Osteocyte (in vitro differentiated cells): Measurements from ENCODE around the gene VEGFA. TPM values are rescaled to one million over a fixed set of nuclear protein-coding genes. Genes with fewer than 3 reads are reported as not detected.

Experiments used
- DNase-seq: peaks from one replicate; pipeline ENCODE4 v3.0.0; 2021; ENCODE audit warnings: mixed read lengths; ENCODE audit not compliant: unreplicated experiment; ENCODE audit errors: extremely low spot score
- H3K27ac Mint-ChIP-seq: one replicate; pipeline ENCODE4 v1.8.0; 2021; ENCODE audit warnings: mild to moderate bottlenecking, mixed read lengths; ENCODE audit not compliant: unreplicated experiment
- H3K27me3 Mint-ChIP-seq: one replicate; pipeline ENCODE4 v1.8.0; 2021; ENCODE audit warnings: mixed read lengths; ENCODE audit not compliant: unreplicated experiment
- H3K36me3 Mint-ChIP-seq: one replicate; pipeline ENCODE4 v1.8.0; 2021; ENCODE audit warnings: mixed read lengths; ENCODE audit not compliant: unreplicated experiment
- H3K4me1 Mint-ChIP-seq: one replicate; pipeline ENCODE4 v1.8.0; 2021; ENCODE audit warnings: mixed read lengths; ENCODE audit not compliant: unreplicated experiment
- H3K4me3 Mint-ChIP-seq: one replicate; pipeline ENCODE4 v1.8.0; 2021; ENCODE audit warnings: mild to moderate bottlenecking, moderate library complexity, mixed read lengths; ENCODE audit not compliant: unreplicated experiment
- H3K9me3 Mint-ChIP-seq: one replicate; pipeline ENCODE4 v1.8.0; 2021; ENCODE audit warnings: mixed read lengths; ENCODE audit not compliant: unreplicated experiment
- CTCF ChIP-seq: fragments of 200-600 bp; sonication (generic); IDR thresholded peaks from 2 replicates; pipeline ENCODE4 v1.5.0; 2021; ENCODE audit warnings: antibody characterized with exemption, mild to moderate bottlenecking, moderate library complexity
- total RNA-seq: library from RNA; stranded (reverse); gene quantifications from 2 replicates; pipeline ENCODE4 v1.2.1, GENCODE V29; 2021

The VEGFA gene
- total RNA-seq, 1 donor from 2014 or later, result 69.7 TPM

DNA sequence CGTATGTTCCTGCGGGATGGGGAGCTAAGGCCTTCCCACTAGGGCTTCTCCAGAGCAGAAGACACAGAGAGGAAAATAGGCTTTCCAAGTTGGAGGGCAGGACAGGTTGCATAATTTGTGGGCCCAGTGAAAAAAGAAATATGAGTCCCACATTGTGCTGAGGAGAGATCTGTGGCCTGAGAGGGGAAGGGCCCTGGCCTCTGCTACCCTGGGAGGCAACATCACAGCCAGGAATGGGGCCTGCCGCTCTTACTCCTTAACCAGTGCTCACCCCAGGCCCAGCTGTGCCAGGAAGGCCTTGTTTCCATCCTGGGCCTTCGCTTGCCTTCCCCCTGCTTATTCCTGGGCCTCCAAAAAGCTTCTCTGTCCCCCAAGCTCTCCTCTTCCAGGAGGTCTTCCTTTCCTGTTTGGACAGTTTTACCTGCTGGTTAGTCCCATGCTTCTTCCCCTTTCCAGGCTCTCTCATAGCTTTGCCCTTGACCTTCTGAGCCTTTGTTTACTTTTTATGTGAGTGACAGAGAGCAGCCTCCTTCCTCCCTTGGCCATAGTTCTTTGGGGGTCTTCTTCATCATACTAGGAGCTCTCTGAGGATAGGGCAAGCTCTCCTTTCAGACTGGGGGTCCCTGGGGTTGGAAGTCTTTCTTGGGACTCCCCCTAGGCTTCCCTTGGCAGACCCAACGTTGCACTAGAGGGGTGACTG is 26.2 kb upstream of the VEGFA start:
- H3K27me3 Mint-ChIP-seq, result peaks cover 21% of the 10 kb centered on the region
- TF ChIP-seq CTCF, result no peak
- H3K4me1 Mint-ChIP-seq, result no peaks in the 10 kb centered on the region
- H3K9me3 Mint-ChIP-seq, result no peaks in the 10 kb centered on the region
- DNase-seq, result no peak
- H3K27ac Mint-ChIP-seq, result no peak overlapping the region
- H3K4me3 Mint-ChIP-seq, result no peak overlapping the region
- no peaks in the 10 kb centered on the region for H3K36me3 Mint-ChIP-seq

DNA sequence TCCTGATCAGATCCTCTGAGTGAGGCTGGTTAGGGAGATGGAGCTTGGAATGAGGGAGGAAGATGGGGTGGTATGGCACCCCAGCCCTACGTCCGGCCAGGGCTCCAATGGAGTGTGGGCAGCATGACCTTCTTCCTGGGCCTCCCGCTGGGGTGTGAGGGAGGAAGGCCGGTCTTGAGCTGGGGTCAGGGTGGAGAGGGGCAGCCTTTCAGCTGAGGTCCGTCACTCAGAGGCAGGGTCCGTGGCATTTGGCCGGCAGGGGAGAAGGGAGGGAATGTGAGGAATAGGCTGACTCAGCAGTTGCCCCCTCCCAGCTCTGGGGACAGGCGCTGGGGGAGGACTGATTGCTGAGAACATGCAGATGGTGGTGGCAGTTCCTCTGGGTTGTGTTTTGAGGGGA is 25.5 kb upstream of the VEGFA start:
- no peak for DNase-seq
- Mint-ChIP-seq H3K9me3 (no peaks in the 10 kb centered on the region), H3K36me3 (no peaks in the 10 kb centered on the region), H3K27me3 (peaks cover 21% of the 10 kb centered on the region), H3K4me1 (no peaks in the 10 kb centered on the region), H3K27ac (no peak overlapping the region), H3K4me3 (no peak overlapping the region)
- no peak for TF ChIP-seq CTCF

DNA sequence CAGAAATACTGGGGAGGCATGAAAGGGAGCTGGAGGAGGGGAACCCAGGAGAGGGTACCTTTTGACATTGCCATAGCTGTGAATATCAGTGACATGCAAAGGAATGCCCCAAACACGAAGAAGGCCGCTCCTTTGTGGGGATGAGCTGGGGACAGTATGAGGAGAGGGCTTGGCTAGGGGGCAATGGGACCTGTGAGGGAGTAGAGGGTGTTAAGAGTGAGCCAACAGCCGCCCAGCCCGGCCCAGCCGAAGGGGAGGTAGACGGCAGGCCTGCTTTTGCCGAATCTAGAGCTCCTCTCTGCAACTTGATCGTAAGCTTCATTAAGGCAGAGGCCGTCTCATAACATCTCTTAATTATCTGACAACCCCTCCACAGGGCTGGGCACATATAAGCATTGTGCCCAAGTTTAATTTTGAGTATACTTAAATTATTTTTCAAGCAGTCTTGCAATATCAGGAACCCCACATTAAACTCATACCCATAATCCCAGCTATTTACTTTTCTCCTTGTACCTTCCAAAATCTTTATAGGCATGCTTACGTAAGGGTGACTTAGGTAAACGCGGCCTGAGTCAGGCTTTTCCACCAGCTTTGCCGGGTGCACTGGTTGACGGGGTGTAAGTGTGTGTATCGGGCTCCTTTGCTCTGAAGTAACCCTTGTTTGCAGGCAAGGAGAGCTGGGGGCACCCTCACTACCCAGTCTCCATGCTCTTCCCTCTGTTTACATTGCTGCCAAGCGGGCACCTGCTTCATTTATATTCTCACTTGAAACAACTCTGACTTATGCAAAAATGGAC is 24.9 kb upstream of the VEGFA start:
- Mint-ChIP-seq H3K9me3 (no peaks in the 10 kb centered on the region), H3K4me1 (no peaks in the 10 kb centered on the region)
- no peak for TF ChIP-seq CTCF

GRCh38 chr6:43746071-43746470 is 23.9 kb upstream of the VEGFA start:
- Mint-ChIP-seq H3K4me1 (no peaks in the 10 kb centered on the region), H3K36me3 (no peaks in the 10 kb centered on the region), H3K4me3 (no peak overlapping the region)

More for the DNA sequence above, 24.9 kb upstream of the VEGFA start:
- Mint-ChIP-seq H3K4me3 (no peak overlapping the region), H3K27ac (no peak overlapping the region), H3K27me3 (peaks cover 21% of the 10 kb centered on the region), H3K36me3 (no peaks in the 10 kb centered on the region)
- DNase-seq, result no peak

More at GRCh38 chr6:43746071-43746470, 23.9 kb upstream of the VEGFA start:
- no peak for TF ChIP-seq CTCF
- H3K27me3 Mint-ChIP-seq, result peaks cover 21% of the 10 kb centered on the region
- no peak overlapping the region for H3K27ac Mint-ChIP-seq
- H3K9me3 Mint-ChIP-seq, result no peaks in the 10 kb centered on the region
- no peak for DNase-seq
